GM18505 (cell line): ENCODE data around the gene CENPVL3.
"Not testable (repeated sequence)": the region's sequence is repeated elsewhere in the genome, so short reads cannot be mapped to it uniquely, and the experiment has no call there.

Experiments
- ATAC-seq: cut with Tn5 transposase; IDR thresholded peaks from one replicate; pipeline ENCODE4 v1.9.1; 2021; ENCODE audit not compliant: unreplicated experiment
- POLR2A ChIP-seq: IDR thresholded peaks from 4 replicates; pipeline ENCODE4 v1.6.1; 2011; ENCODE audit warnings: borderline replicate concordance; ENCODE audit not compliant: insufficient read depth, insufficient read length; ENCODE audit errors: extremely low read depth

The CENPVL3 gene

GRCh38 chrX:51618241-51619155 lies at the start of gene CENPVL3:
Gene CENPVL3 (minus strand): TSS chrX:51618912. CDS start chrX:51618873, 39 bp downstream.
- not testable (repeated sequence) for ATAC-seq

DNA sequence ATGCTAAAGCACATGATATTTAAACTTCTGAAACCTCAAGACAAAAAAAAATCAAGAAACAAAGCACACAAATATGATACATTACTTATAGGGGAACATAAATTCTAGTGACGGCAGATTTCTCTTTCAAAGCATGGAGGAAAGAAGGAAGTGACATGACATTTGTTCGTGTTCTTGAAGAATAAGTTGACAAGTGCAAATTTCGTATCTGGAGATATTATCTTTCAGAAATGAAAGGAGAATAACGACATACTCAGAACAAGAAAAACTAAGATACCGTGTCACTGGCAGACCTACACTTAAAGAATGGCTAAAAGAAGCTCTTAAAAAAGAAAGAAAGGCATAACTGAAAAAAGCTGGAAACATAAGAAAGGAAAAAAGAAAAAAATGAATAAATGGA lies 47.3 kb upstream of the CENPVL3 start:
- no peak for TF ChIP-seq POLR2A
- no peak for ATAC-seq

- ATAC-seq: no peak
- no peak for TF ChIP-seq POLR2A
Measured at GRCh38 chrX:51643377-51643776, 24.7 kb upstream of the CENPVL3 start.

DNA sequence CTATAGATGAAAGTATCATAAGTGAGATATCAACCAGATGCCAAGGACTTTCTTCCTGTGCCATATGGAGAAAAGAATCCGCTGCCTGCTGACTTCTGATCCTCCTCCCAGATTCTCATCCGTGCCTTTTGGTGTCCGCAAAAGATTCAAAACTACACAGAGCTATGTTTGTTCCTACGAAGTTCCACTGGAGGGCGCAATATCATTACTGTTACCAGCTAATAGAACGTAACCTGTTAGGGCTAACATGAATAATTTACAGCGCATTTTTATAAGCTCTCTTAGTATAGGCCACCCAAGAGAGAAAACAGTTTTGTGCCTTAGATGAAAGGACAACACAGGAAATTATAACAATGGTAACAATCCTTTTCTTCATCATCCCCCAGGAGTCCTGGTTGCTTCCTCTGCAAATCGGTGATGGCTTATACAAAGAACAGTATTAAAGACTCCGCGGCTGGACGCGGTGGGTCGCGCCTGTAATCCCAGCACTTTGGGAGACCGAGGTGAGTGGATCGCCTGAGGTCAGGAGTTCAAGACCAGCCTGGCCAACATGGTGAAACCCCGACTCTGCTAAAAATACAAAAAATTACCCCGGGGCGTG lies 22.8 kb upstream of the CENPVL3 start:
- ATAC-seq: no peak
- TF ChIP-seq POLR2A: no peak

DNA sequence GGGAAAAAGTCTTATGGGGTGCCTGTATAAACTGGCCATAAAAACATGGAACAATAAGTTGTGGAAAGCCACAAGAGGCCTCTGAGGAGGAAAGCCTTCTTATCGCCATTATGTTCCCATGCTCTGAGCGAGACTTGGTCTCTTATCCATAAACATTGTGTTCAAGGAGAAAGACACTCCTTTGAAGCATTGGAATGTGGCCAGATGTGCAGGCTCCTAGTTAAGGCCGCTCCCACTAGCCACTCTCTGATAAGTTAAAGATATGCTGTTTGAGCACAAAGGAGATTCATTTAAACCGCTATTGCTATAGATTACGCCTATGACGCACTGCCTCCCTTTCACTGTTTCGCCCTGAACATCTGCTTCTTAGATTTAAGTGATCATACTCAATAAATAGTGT lies 17.8 kb upstream of the CENPVL3 start:
- ATAC-seq: not testable (repeated sequence)

DNA sequence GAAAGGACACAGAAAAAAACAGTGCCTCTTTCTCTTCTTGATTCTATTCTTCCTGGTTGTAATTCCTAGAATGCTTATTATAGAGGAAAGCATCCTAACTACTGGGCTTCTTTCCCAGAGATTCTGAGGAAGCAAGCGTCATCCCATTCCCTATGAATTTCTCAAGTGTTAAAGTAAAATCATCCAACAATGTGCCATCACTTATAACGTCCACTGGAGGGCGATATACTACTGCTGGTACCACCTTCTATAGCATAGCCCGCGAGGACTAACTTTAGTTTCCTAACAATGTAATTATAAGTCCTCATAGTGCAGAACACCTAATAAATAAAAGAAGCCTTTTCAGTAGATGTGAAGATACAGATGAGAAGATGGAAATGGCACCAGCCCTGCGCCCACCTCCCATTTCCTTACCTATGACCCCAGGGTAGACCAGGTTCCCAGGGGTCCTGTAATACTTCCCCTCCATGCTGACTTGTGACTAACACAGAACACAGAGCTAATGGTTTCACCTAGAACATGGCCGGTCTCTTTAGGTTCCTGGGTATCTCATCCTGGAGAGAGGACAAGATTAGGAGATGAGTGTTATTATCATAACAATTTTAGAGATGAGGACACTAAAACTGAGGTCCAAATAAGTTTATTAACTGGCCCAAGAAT lies 4.2 kb downstream of the CENPVL3 start:
- no peak for TF ChIP-seq POLR2A
- no peak for ATAC-seq

- no peak for ATAC-seq
- TF ChIP-seq POLR2A: no peak
Measured at GRCh38 chrX:51608766-51609165, 9.9 kb downstream of the CENPVL3 start.

DNA sequence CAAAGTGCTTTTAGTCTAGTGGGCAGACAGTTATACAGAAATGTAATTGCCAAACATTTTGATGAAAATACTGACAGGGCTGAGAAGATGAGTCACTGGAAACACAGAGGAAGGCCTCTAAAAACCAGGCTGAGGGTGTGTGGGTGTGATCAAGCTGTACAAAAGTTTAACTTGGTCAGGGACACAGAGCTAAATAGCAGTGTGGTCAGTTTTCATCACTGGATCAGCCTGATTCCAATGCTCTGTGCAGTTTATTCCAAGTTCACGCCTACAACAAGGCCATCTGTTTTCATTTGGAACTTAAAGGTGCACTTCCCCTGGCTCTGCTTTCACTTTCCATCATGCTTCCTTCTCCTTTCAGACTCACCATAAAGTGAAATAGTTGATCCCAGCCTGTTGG lies 10.6 kb downstream of the CENPVL3 start:
- no peak for TF ChIP-seq POLR2A
- no peak for ATAC-seq

DNA sequence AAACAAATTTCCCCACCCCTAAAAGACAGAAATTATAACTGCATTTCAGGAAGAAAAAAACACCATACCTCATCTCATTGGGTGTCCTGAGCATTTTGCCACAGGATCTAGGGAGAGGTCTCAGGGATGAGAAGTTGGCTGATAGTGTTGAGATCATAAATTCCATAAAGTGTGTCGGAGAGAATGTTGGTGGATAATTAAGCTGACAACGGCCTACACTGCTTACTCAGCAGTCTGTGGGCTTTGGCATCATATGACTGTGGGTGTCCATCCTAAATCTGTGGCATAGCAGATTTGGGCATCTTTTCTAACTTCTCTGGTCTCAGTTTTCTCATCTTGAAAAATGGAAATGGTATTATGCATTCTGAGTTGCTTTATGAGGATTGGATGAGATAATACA lies 12.3 kb downstream of the CENPVL3 start:
- TF ChIP-seq POLR2A: no peak
- ATAC-seq: no peak

- TF ChIP-seq POLR2A: no peak
- no peak for ATAC-seq
Measured at GRCh38 chrX:51598899-51599298, 19.8 kb downstream of the CENPVL3 start.

DNA sequence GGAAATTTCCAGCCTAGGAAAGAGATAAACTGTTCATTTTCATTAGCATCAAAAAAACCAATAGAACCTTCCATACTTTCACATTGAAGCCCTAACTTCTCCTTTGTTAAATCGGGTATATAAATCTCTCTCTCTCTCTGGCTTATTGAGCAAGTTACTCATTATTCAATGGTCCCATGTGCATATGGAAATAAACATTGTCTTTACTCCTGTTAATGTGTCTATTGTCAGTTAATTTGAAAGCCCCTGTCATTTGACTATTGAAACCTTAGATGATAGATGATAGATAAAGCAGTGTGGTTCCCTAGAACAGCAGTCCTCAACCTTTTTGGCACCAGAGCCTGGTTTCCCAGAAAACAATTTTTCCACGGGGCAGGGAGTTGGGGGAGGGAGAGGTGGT lies 46.8 kb downstream of the CENPVL3 start:
- TF ChIP-seq POLR2A: no peak
- ATAC-seq: no peak

GRCh38 chrX:51569561-51569960 lies 49.2 kb downstream of the CENPVL3 start:
- no peak for ATAC-seq
- TF ChIP-seq POLR2A: no peak

- no peak for ATAC-seq
- no peak for TF ChIP-seq POLR2A
Measured at GRCh38 chrX:51568586-51568985, 50.1 kb downstream of the CENPVL3 start.
